Naive thymus-derived CD4-positive, alpha-beta T cell (primary cell): ENCODE results near the gene TM4SF18. TPM values are rescaled to one million over a fixed set of nuclear protein-coding genes. Genes with fewer than 3 reads are reported as not detected.

Source experiments
- ATAC-seq: fragments of 150-1000 bp; cut with Tn5 transposase; 2 replicates; pipeline ENCODE4 v1.10.0; 2021; ENCODE audit warnings: mild to moderate bottlenecking, moderate library complexity
- CTCF ChIA-PET: fragments of 350-600 bp; sonication (Branson Sonifier 250); formaldehyde crosslinking; loops from one replicate; lab custom pipeline; 2021; ENCODE audit warnings: antibody characterized with exemption; lab: Charles Lee
- POLR2A ChIA-PET: fragments of 350-600 bp; sonication (Branson Sonifier 250); formaldehyde crosslinking; loops from one replicate; lab custom pipeline; 2021; ENCODE audit warnings: antibody characterized with exemption, inconsistent platforms; lab: Charles Lee
- DNase-seq, 9 donors: peaks; one replicate each; pipeline versions ENCODE4 v3.0.0 to v3.0.0-alpha.2; 2020 to 2022; ENCODE audit warnings: mixed read lengths in 1 of 9
- H3K27ac ChIP-seq: one replicate; pipeline ENCODE4 v1.7.0; 2013; ENCODE audit warnings: mild to moderate bottlenecking, low read depth, low read length, moderate library complexity
- H3K27me3 ChIP-seq, 2 donors: one replicate each; pipeline ENCODE4 v1.7.0; 2013; ENCODE audit warnings: low read length in 2 of 2, mild to moderate bottlenecking in 2 of 2, moderate library complexity in 2 of 2; ENCODE audit not compliant: control insufficient read depth in 2 of 2, insufficient read depth in 2 of 2
- H3K36me3 ChIP-seq, 3 experiments: 1 replicate in 2 of 3; 2 replicates in 1 of 3; pipeline ENCODE4 v1.7.0; 2013; ENCODE audit warnings: low read length in 3 of 3, mild to moderate bottlenecking in 3 of 3, moderate library complexity in 1 of 3; ENCODE audit not compliant: insufficient read depth in 3 of 3, control insufficient read depth in 2 of 3
- H3K4me1 ChIP-seq, 2 donors: one replicate each; pipeline ENCODE4 v1.7.0; 2013; ENCODE audit warnings: low read length in 2 of 2, mild to moderate bottlenecking in 2 of 2, moderate library complexity in 1 of 2; ENCODE audit not compliant: control insufficient read depth in 2 of 2, insufficient read depth in 2 of 2
- H3K4me3 ChIP-seq: 2 replicates; pipeline ENCODE4 v1.7.0; 2013; ENCODE audit warnings: mild to moderate bottlenecking, low read length
- H3K9me3 ChIP-seq, 3 experiments: 1 replicate in 2 of 3; 2 replicates in 1 of 3; pipeline ENCODE4 v1.7.0; 2013; ENCODE audit warnings: low read length in 3 of 3; ENCODE audit not compliant: control insufficient read depth in 2 of 3
- H3K27ac Mint-ChIP-seq, 9 donors: one replicate each; pipeline ENCODE4 v1.8.0; 2020 to 2022; ENCODE audit warnings: mixed read lengths in 9 of 9, mild to moderate bottlenecking in 8 of 9, moderate library complexity in 5 of 9, inconsistent platforms in 2 of 9
- H3K27me3 Mint-ChIP-seq, 5 donors: one replicate each; pipeline ENCODE4 v1.8.0; 2021 to 2022; ENCODE audit warnings: mixed read lengths in 5 of 5, mild to moderate bottlenecking in 1 of 5
- H3K36me3 Mint-ChIP-seq, 5 donors: one replicate each; pipeline ENCODE4 v1.8.0; 2020 to 2022; ENCODE audit warnings: mixed read lengths in 5 of 5, mild to moderate bottlenecking in 3 of 5, inconsistent platforms in 1 of 5
- H3K4me1 Mint-ChIP-seq, 7 donors: one replicate each; pipeline ENCODE4 v1.8.0; 2020 to 2022; ENCODE audit warnings: mixed read lengths in 7 of 7, mild to moderate bottlenecking in 3 of 7, inconsistent platforms in 1 of 7
- H3K4me3 Mint-ChIP-seq, 10 donors: one replicate each; pipeline ENCODE4 v1.8.0; 2020 to 2022; ENCODE audit warnings: mild to moderate bottlenecking in 10 of 10, mixed read lengths in 10 of 10, moderate library complexity in 6 of 10, inconsistent platforms in 2 of 10
- H3K9me3 Mint-ChIP-seq, 11 donors: one replicate each; pipeline ENCODE4 v1.8.0; 2020 to 2022; ENCODE audit warnings: mixed read lengths in 11 of 11, mild to moderate bottlenecking in 4 of 11, inconsistent platforms in 1 of 11, moderate library complexity in 1 of 11
- intact Hi-C, 2 donors: fragments of 100-400 bp; cut with micrococcal nuclease; formaldehyde crosslinking; loops; one replicate each; pipeline ENCODE4 v1.15.1; 2023
- polyA plus RNA-seq, 2 donors: library from polyadenylated mRNA; unstranded; fragments of 300-500 nt; fragmentation: Illumina TruSeq; gene quantifications; one replicate each; pipeline ENCODE4 v1.2.3, GENCODE V29; 2021
- total RNA-seq, 6 experiments: library from RNA in 5 of 6; stranded (reverse) in 5 of 6; gene quantifications; 1 replicate in 5 of 6; 2 replicates in 1 of 6; pipeline ENCODE4 v1.2.3 and lab custom pipeline; 2021 to 2026

Gene TM4SF18
- total and polyA plus RNA-seq, 7 experiments from 2014 or later = not detected

DNA sequence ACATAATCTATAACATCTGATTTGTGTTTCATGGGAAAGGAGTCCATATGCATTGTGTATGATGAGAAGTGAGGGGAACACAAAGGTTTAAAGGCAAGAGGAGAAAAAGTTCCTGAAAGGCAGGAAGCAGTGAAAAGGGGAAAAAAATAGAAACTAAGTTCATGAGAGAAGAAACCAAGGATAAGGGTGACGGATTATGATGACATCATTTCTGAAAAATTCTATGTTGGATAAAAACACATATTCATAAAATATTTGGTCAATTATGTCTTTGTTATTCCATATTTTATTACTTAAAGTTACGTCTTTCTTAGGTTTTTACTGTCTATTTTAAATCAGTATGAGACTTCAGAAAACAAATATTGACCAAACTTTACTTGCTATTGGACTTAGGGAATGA lies 63.3 kb downstream of the TM4SF18 start:
- ATAC-seq = no peak
- POLR2A ChIA-PET = no interaction called here
- H3K27me3 ChIP-seq = no peaks in the 10 kb centered on the region
- H3K9me3 Mint-ChIP-seq = no peaks in the 10 kb centered on the region
- intact Hi-C loops = loop anchor here (5.0 to 10.0 kb wide), 2 partner anchors 408 to 545 kb away; partner anchors contain the start of gene RNF13 (in 1 of the 2)
- H3K4me1 ChIP-seq = no peaks in the 10 kb centered on the region
- no peak overlapping the region for H3K4me3 ChIP-seq
- no peaks in the 10 kb centered on the region for H3K4me1 Mint-ChIP-seq
- peaks cover 0 to 15% (median 0%) of the 10 kb centered on the region in 5 donors for H3K27me3 Mint-ChIP-seq
- H3K4me3 Mint-ChIP-seq = no peak overlapping the region
- DNase-seq = no peak
- no peaks in the 10 kb centered on the region for H3K9me3 ChIP-seq
- no peak overlapping the region for H3K27ac Mint-ChIP-seq
- CTCF ChIA-PET = interaction anchor here (5.9 kb wide), 1 partner anchor 148 kb away, joined by 77 read pairs; no protein-coding TSS in a partner anchor
- no peaks in the 10 kb centered on the region for H3K36me3 ChIP-seq
- no peaks in the 10 kb centered on the region for H3K36me3 Mint-ChIP-seq
- no peak overlapping the region for H3K27ac ChIP-seq

DNA sequence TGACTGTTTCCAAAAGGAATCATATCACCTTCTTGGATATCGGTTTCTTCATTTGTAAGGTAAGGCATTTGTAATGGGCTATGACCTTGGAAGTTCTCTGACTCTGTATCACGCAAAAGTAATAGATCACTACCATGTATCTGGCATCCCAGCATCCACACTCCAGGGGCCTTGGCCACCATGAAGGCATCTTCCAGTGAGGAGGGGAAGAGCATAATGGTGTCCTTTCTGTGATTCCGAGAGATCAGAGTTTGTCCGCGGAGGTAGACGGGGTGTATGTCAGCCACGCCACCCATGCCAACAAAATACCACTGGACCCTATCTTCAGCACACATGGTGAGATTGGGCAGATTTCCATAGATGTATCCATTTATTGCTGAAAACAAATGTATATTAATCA lies 63.7 kb downstream of the TM4SF18 start:
- POLR2A ChIA-PET = no interaction called here
- no peaks in the 10 kb centered on the region for H3K27me3 ChIP-seq
- H3K9me3 ChIP-seq = no peaks in the 10 kb centered on the region
- Mint-ChIP-seq H3K27me3 (peaks cover 0 to 18% (median 0%) of the 10 kb centered on the region in 5 donors), H3K9me3 (no peaks in the 10 kb centered on the region), H3K4me3 (no peak overlapping the region), H3K4me1 (no peaks in the 10 kb centered on the region), H3K27ac (no peak overlapping the region), H3K36me3 (no peaks in the 10 kb centered on the region)
- no peak overlapping the region for H3K27ac ChIP-seq
- intact Hi-C loops = loop anchor here (5.0 to 10.0 kb wide), 2 partner anchors 407 to 545 kb away; partner anchors contain the start of gene RNF13 (in 1 of the 2)
- H3K4me3 ChIP-seq = no peak overlapping the region
- CTCF ChIA-PET = no interaction called here
- ATAC-seq = no peak
- no peaks in the 10 kb centered on the region for H3K36me3 ChIP-seq
- no peak for DNase-seq
- H3K4me1 ChIP-seq = no peaks in the 10 kb centered on the region

Other genes starting within 250 kb of the TM4SF18 start
- 10 to 100 TPM in 4 of 5 experiments, 1 to 10 TPM in 1; 9.1 to 26.5 (median 17.3) TPM for gene HLTF, start 247.1 kb downstream of the TM4SF18 start, total RNA-seq
- gene HLTF, start 247.1 kb downstream of the TM4SF18 start, polyA plus RNA-seq = 10 to 100 TPM; 18.5 to 26.1 TPM
- gene HPS3, start 204.0 kb downstream of the TM4SF18 start, total RNA-seq = 10 to 100 TPM; 13.6 to 25.8 (median 23.4) TPM
- gene HPS3, start 204.0 kb downstream of the TM4SF18 start, polyA plus RNA-seq = 10 to 100 TPM; 32.9 to 33.5 TPM
- gene CP, start 111.8 kb downstream of the TM4SF18 start, total RNA-seq = under 1 TPM in 1 of 5 experiments, not detected in 4; 0.69 TPM
- gene CP, start 111.8 kb downstream of the TM4SF18 start, polyA plus RNA-seq = 1 to 10 TPM in 1 of 2 donors, under 1 TPM in 1; 0.43 to 1.3 TPM
- not detected for gene TM4SF1, start 44.0 kb upstream of the TM4SF18 start, total RNA-seq
- gene TM4SF1, start 44.0 kb upstream of the TM4SF18 start, polyA plus RNA-seq = not detected
- not detected for gene TM4SF4, start 141.1 kb upstream of the TM4SF18 start, total RNA-seq
- not detected for gene TM4SF4, start 141.1 kb upstream of the TM4SF18 start, polyA plus RNA-seq